Nephron (organoid): ENCODE results near the gene DGUOK.
"Not testable (repeated sequence)": the region's sequence is repeated elsewhere in the genome, so short reads cannot be mapped to it uniquely, and the experiment has no call there.

Experiments
- H3K27ac Mint-ChIP-seq, 3 experiments: 2 replicates each; pipeline ENCODE4 v1.8.0; 2020; ENCODE audit warnings: mixed read lengths in 3 of 3, mild to moderate bottlenecking in 2 of 3, moderate library complexity in 1 of 3
- H3K27me3 Mint-ChIP-seq: 2 replicates; pipeline ENCODE4 v1.8.0; 2021; ENCODE audit warnings: low read depth, mild to moderate bottlenecking, moderate library complexity, mixed read lengths
- H3K36me3 Mint-ChIP-seq: 2 replicates; pipeline ENCODE4 v1.8.0; 2020; ENCODE audit warnings: low read depth, mixed read lengths
- H3K4me1 Mint-ChIP-seq: 2 replicates; pipeline ENCODE4 v1.8.0; 2020; ENCODE audit warnings: mixed read lengths
- H3K4me3 Mint-ChIP-seq, 3 experiments: 2 replicates each; pipeline ENCODE4 v1.8.0; 2020; ENCODE audit warnings: mild to moderate bottlenecking in 3 of 3, mixed read lengths in 3 of 3, moderate library complexity in 2 of 3
- H3K9me3 Mint-ChIP-seq: 2 replicates; pipeline ENCODE4 v1.8.0; 2020; ENCODE audit warnings: mixed read lengths
- TF ChIP-seq, protein P1 (sequence below), 3 experiments: fragments of 200-600 bp; sonication (generic); IDR thresholded peaks; one replicate each; pipeline ENCODE4 v1.5.0; 2021; ENCODE audit warnings: antibody characterized with exemption in 3 of 3; ENCODE audit not compliant: unreplicated experiment in 3 of 3

The DGUOK gene

DNA sequence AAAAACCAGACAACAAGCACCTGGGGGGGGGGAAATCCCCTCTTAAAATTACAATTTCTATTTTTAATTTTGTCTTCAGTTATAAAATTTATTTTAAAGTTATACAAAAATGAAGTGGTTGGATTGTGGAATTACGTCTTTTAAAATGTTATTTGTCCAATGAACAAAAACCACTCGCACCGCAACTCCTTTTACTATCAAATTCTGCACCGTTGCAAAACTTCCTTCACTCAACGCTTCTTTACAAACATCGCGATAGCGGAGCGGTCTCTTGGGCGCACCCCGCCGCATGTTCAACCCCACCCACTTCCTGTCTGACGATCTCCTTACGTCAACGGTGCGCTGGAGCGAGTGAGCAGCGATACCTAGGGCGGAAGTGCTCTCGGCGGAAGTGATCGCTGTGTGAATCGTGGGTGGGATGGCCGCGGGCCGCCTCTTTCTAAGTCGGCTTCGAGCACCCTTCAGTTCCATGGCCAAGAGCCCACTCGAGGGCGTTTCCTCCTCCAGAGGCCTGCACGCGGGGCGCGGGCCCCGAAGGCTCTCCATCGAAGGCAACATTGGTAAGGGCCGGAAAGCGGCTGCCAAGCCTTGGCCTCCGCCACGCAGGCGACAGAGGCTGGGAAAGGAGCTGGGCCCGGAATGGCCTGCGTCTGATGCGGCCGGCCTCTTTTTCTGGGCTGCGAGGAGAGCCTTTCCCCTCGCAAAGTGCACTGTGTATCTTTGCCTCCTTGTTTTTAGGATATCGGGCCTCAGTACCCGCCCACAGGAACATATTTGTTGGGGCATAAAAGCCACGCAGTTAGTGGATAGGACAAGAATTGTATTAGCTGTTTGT, at the start of gene DGUOK:
TSS of gene DGUOK (plus strand) at position 388 of the 835 bp plus-strand sequence. CDS start at position 419, 31 bp downstream.
- H3K4me3 Mint-ChIP-seq = peak within 1 kb of the TSS; percentile 83 to 89 (median 87)
- peaks cover 38% of the 10 kb centered on the region for H3K4me1 Mint-ChIP-seq
- H3K9me3 Mint-ChIP-seq = no peaks in the 10 kb centered on the region
- H3K27ac Mint-ChIP-seq = peak within 1 kb of the TSS; percentile 74 to 95 (median 88)
- TF ChIP-seq, protein P1, sequence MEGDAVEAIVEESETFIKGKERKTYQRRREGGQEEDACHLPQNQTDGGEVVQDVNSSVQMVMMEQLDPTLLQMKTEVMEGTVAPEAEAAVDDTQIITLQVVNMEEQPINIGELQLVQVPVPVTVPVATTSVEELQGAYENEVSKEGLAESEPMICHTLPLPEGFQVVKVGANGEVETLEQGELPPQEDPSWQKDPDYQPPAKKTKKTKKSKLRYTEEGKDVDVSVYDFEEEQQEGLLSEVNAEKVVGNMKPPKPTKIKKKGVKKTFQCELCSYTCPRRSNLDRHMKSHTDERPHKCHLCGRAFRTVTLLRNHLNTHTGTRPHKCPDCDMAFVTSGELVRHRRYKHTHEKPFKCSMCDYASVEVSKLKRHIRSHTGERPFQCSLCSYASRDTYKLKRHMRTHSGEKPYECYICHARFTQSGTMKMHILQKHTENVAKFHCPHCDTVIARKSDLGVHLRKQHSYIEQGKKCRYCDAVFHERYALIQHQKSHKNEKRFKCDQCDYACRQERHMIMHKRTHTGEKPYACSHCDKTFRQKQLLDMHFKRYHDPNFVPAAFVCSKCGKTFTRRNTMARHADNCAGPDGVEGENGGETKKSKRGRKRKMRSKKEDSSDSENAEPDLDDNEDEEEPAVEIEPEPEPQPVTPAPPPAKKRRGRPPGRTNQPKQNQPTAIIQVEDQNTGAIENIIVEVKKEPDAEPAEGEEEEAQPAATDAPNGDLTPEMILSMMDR (IDR thresholded peaks at IDR 0.05; ENCODE audit: unreplicated experiment in 3 of 3) = no peak
- peaks cover 27% of the 10 kb centered on the region for H3K27me3 Mint-ChIP-seq
- H3K36me3 Mint-ChIP-seq = peaks cover 16% of the 10 kb centered on the region

DNA sequence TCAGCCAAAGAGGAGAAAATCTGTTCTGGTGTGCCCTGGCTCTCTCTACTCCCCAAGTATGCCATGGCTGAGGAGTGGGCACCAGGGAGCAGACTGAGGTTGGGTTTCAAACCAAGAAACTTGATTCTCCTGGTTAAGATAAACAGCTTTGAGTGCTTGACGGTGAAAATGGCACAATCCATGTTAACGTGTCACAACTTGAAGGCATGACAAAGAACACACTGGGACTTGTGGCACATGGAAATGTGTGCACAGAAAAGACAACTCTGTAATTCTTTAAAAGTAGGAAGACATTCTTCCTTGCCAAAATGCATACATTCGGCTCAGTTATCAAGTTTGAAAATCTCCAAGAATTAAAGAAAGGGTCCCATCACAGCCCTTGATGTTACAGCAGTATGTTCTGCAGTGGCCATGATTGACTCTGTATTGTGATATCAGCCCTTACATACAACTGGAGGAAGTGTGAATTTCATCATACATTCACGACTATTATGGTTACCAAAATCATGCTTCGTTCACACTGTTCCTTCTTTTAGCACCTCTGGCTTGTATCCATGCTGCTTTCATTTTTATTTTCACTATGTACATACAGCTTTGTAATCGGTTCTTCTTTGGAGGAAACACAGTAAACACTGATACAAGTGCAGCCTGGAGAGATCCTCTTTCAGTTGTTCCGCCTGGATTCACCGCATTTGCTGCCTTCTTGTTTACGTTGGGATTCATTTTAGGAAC, 49.4 kb upstream of the DGUOK start:
- no peaks in the 10 kb centered on the region for H3K4me1 Mint-ChIP-seq

DNA sequence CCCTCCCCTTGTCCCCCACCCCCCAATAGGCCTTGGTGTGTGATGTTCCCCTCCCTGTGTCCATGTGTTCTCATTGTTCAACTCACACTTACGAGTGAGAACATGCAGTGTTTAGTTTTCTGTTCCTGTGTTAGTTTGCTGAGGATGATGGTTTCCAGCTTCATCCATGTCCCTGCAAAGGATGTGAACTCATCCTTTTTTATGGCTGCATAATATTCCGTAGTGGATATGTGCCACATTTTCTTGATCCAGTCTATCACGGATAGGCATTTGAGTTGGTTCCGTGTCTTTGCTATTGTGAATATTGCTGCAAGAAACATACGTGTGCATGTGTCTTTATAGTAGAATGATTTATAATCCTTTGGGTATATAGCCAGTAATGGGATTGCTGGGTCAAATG, 48.7 kb upstream of the DGUOK start:
- H3K36me3 Mint-ChIP-seq, H3K9me3 Mint-ChIP-seq, H3K4me1 Mint-ChIP-seq, H3K4me3 Mint-ChIP-seq, H3K27ac Mint-ChIP-seq, H3K27me3 Mint-ChIP-seq: not testable (repeated sequence)

More for the DNA sequence above, 49.4 kb upstream of the DGUOK start:
- H3K27ac Mint-ChIP-seq = no peak overlapping the region
- H3K9me3 Mint-ChIP-seq = no peaks in the 10 kb centered on the region
- no peak overlapping the region for H3K4me3 Mint-ChIP-seq
- TF ChIP-seq, protein P1 (IDR thresholded peaks at IDR 0.05; ENCODE audit: unreplicated experiment in 3 of 3) = no peak
- no peaks in the 10 kb centered on the region for H3K36me3 Mint-ChIP-seq
- H3K27me3 Mint-ChIP-seq = no peaks in the 10 kb centered on the region

DNA sequence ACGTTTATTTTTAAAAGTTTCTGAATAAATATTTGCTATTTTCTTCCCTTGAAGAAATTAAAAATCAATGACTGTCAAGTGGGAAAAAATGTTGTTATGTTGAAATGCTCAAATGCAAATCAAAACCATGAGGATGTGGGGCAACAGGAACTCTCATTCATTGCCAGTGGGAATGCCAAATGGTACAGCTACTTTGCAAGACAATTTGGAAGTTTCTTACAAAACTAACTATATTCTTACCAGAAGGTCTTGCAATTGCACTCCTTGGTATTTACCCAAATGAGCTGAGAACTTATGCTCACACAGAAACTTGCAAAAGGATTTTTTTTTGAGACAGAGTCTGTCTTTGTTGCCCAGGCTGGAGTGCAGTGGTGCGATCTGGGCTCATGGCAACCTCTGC, 41.3 kb upstream of the DGUOK start:
- Mint-ChIP-seq H3K36me3 (no peaks in the 10 kb centered on the region), H3K4me1 (no peaks in the 10 kb centered on the region), H3K4me3 (no peak overlapping the region), H3K27ac (no peak overlapping the region), H3K27me3 (peaks cover 5% of the 10 kb centered on the region), H3K9me3 (no peaks in the 10 kb centered on the region)
- TF ChIP-seq, protein P1 (IDR thresholded peaks at IDR 0.05; ENCODE audit: unreplicated experiment in 3 of 3) = no peak

DNA sequence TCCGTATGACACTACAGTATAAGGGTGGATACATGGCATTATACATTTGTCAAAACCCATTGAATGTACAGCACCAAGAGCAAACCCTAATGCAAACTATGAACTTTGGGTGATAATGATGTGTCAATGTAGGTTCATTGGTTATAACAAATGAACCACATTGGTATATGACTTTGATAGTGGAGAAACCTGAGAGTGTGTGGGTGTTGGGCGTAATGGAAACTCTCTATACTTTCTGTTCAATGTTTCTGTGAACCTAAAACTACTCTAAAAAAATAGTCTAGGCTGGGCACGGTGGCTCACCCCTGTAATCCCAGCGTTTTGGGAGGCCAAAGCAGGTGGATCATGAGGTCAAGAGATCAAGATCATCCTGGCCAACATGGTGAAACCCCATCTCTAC, 40.3 kb upstream of the DGUOK start:
- TF ChIP-seq, protein P1 (IDR thresholded peaks at IDR 0.05; ENCODE audit: unreplicated experiment in 3 of 3) = no peak
- Mint-ChIP-seq H3K9me3 (no peaks in the 10 kb centered on the region), H3K27ac (no peak overlapping the region), H3K36me3 (no peaks in the 10 kb centered on the region), H3K27me3 (peaks cover 8% of the 10 kb centered on the region), H3K4me3 (no peak overlapping the region), H3K4me1 (no peaks in the 10 kb centered on the region)

DNA sequence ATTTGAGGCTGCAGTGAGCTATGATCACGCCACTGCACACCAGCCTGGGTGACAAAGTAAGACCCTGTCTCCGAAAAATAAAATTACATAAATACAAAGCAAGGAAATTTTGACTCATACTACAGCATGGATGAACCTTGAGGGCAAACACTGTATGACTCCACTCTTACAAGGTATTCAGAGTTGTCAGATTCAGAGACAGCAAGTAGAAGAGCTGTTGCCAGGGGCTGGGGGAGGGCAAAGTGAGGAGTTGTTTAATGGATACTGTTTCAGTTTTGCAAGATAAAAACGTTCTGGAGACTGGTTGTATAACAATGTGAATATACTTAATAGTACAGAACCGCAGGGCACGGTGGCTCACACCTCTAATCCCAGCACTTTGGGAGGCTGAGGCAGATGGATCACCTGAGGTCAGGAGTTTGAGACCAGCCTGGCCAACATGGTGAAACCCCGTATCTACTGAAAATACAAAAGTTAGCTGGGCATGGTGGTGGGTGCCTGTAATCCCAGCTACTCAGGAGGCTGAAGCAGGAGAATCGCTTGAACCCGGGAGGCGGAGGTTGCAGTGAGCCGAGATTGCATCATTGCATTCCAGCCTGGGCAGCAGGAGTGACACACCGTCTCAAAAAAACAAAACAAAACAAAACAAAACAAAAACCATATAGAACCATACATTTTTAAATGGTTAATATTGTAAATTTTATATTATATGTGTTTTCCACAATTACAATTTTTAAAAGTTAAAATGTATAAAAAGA, 38.9 kb upstream of the DGUOK start:
- not testable (repeated sequence) for H3K36me3 Mint-ChIP-seq, H3K27ac Mint-ChIP-seq, H3K4me1 Mint-ChIP-seq, H3K9me3 Mint-ChIP-seq, H3K4me3 Mint-ChIP-seq
- H3K27me3 Mint-ChIP-seq = peaks cover 12% of the 10 kb centered on the region
